NCI-H510A (cell line): Measurements from ENCODE around the gene TSPAN5.

ENCODE experiments used
- DNase-seq: peaks from one replicate; lab custom pipeline; 2025; lab: John Stamatoyannopoulos, UW

The TSPAN5 gene

GRCh38 chr4:98643755-98644154, 14.7 kb downstream of the TSPAN5 start:
- DNase-seq, result no peak

GRCh38 chr4:98642991-98643426, 15.4 kb downstream of the TSPAN5 start:
- DNase-seq, result no peak

- no peak for DNase-seq
Measured at GRCh38 chr4:98641906-98642668, 16.3 kb downstream of the TSPAN5 start.

GRCh38 chr4:98641376-98641775, 17.0 kb downstream of the TSPAN5 start:
- DNase-seq, result no peak

- no peak for DNase-seq
Measured at GRCh38 chr4:98639523-98639922, 18.9 kb downstream of the TSPAN5 start.

GRCh38 chr4:98639108-98639507, 19.3 kb downstream of the TSPAN5 start:
- DNase-seq, result no peak

- no peak for DNase-seq
Measured at GRCh38 chr4:98638661-98639060, 19.8 kb downstream of the TSPAN5 start.

GRCh38 chr4:98634061-98634460, 24.4 kb downstream of the TSPAN5 start:
- DNase-seq, result no peak

GRCh38 chr4:98633159-98633558, 25.3 kb downstream of the TSPAN5 start:
- DNase-seq, result no peak

- no peak for DNase-seq
Measured at GRCh38 chr4:98632258-98632657, 26.2 kb downstream of the TSPAN5 start.

- no peak for DNase-seq
Measured at GRCh38 chr4:98631506-98631905, 26.9 kb downstream of the TSPAN5 start.

GRCh38 chr4:98630737-98631454, 27.5 kb downstream of the TSPAN5 start:
- DNase-seq, result no peak

- DNase-seq, result no peak
Measured at GRCh38 chr4:98627531-98628257, 30.7 kb downstream of the TSPAN5 start.

GRCh38 chr4:98626350-98626749, 32.1 kb downstream of the TSPAN5 start:
- DNase-seq, result no peak

- no peak for DNase-seq
Measured at GRCh38 chr4:98625920-98626319, 32.5 kb downstream of the TSPAN5 start.

GRCh38 chr4:98625399-98625798, 33.0 kb downstream of the TSPAN5 start:
- no peak for DNase-seq

- DNase-seq, result no peak
Measured at GRCh38 chr4:98624642-98625041, 33.8 kb downstream of the TSPAN5 start.

GRCh38 chr4:98624144-98624543, 34.3 kb downstream of the TSPAN5 start:
- no peak for DNase-seq

- no peak for DNase-seq
Measured at GRCh38 chr4:98623126-98623802, 35.1 kb downstream of the TSPAN5 start.

- no peak for DNase-seq
Measured at GRCh38 chr4:98620087-98620784, 38.2 kb downstream of the TSPAN5 start.

GRCh38 chr4:98619180-98619579, 39.2 kb downstream of the TSPAN5 start:
- DNase-seq, result no peak

- DNase-seq, result no peak
Measured at GRCh38 chr4:98618680-98619079, 39.7 kb downstream of the TSPAN5 start.
